Activated T-cell treated with anti-CD3 and anti-CD28 coated beads, Interleukin-2, amount 50 U/mL, for 1 hour (primary cell): ENCODE measurements around the gene DSCAM.

Experiments used
- DNase-seq: peaks from one replicate; pipeline ENCODE4 v3.0.0-alpha.2; 2020

Gene DSCAM

DNA sequence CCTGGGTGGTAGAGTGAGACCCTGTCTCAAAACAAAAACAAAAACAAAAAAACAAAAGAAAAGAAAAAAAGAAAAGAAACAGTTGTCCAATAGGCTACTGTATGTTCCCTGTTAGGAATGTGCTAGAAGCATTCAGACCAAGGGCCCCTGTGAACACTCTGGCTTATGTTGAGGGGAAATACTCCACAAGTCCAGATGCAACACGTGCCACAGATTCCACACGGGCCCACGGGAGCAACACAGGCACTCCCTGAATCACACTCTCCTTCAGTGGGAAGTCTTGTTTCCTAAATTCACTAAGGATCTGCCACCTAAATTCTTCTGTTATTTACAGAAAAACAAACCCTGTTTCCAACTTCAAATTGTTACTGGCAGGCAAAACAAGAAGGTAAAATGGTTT is 688.6 kb downstream of the DSCAM start:
- DNase-seq, result no peak

GRCh38 chr21:40155563-40155962 is 691.4 kb downstream of the DSCAM start:
- no peak for DNase-seq

DNA sequence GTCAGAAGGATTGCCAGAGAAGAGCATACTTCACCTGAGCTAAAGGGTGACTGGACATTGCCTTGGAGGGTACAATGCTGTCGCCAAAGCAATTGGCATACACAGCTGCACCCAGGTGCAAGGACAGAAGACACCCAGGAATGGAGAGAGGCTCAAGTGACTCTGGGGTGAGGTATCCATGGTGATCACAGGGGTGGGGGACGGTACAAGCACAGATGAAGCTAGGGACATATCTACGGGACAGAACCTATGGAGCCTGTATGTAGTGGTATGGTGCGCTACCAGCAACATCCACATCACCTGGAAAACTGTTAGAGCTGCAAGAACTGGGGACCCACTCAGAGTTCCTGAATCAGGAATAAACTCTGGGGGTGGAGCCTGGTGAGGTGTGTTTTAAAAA is 693.6 kb downstream of the DSCAM start:
- DNase-seq, result no peak

DNA sequence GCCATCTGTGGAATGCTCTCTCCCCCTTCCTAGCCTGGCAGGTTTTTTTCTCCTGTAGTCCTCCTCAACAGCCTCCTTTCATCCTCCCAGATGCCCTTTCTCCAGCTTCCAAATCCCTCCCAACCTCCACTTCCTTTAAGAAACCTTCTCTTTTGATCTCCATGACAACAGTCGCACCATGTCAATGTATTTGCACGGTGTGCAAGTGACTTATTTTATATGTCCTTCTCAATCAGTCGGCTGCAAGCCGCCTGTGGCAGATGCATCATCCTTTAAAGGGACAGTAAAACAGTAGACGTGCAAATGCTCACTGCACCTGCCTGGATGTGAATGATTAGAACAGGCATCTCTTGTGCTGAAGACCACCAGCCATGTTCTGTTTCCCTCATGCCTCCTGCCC is 694.5 kb downstream of the DSCAM start:
- DNase-seq, result no peak

- DNase-seq, result no peak
Observed at GRCh38 chr21:40151611-40152010, 695.3 kb downstream of the DSCAM start.

DNA sequence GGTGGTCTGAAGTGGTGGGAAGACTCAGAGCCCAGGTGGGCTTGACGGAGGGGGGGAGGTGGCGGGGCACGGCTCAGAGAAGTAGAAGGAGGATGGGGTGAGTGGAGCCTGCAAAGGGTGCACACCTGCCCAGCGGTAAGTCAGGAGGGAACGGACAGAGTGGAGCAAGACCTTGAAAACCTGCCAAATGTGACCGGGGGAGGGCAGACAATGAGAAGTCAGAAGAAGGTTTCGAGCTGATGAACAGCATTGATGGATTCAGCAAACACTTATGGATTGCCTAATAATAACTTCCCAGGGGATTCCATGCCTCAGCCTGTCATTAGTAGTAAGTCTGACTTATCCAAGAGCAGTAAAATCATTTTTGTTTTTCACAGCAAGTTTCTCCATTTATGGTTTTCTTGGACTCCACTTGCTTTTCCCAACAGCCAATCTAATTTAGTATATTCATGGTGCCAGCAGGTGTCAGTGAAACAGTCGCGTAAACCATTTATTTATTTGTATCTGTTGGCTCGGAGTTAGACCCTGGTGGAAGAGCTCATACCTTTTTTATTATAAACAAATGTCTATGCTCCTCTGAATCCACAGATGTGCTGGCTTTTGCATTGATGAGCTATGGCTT is 700.6 kb downstream of the DSCAM start:
- no peak for DNase-seq

DNA sequence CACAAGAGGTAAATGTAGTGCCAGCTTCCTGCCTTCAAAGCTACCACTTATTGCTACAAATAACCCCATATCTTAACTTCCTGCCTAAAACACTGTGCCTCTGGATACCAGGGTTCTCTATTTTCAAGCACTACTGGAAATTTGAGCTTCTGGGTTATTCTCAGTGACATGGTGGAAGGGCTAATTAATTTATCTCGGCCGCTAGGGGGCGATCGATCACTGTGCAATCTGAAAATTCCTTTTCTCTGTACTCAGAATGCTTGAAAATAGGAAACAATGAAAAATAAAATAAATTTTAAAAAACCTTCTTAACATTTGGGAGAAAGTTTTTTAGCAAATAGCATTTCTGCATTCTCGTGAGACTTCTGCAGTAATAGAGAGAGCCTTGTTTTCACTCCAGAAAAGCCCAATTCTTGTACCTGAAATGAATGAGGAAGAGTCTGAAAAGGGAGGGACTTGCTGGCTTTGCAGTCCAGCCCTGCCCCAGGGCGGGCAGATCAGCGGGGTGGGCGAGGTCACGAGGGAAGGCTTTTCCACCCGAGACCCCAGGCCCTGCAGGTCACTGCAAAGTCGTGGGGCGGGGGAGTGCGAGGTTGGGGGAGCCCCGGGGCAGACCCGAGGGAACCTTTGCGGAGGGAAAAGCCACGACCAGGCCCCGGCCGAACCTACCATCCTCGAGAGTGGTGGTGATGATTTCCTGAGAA is 703.0 kb downstream of the DSCAM start:
- DNase-seq, result no peak

GRCh38 chr21:40141621-40142020 is 705.3 kb downstream of the DSCAM start:
- no peak for DNase-seq

- DNase-seq, result no peak
Observed at GRCh38 chr21:40140675-40141074, 706.3 kb downstream of the DSCAM start.

DNA sequence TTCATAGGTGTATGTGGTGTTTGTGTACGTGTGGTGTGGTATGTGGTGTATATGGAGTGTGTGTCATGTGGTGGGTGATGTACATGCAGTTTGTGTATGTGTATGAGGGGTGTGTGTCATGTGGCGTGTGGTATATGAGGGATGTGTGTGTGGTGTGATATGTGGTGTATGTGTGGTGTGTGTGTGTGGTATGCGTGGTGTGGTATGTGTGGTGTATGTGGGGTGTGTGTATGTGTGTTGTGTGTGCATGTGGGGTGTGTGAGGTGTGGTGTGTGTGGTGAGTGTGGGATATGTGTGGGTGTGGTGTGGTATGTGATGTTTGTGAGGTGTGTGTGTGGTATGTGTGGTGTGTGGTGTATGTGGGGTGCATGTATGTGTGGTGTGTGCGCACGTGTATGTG is 707.3 kb downstream of the DSCAM start:
- DNase-seq, result no peak

GRCh38 chr21:40136571-40136970 is 710.4 kb downstream of the DSCAM start:
- no peak for DNase-seq

GRCh38 chr21:40134731-40135492 is 712.0 kb downstream of the DSCAM start:
- DNase-seq, result no peak

DNA sequence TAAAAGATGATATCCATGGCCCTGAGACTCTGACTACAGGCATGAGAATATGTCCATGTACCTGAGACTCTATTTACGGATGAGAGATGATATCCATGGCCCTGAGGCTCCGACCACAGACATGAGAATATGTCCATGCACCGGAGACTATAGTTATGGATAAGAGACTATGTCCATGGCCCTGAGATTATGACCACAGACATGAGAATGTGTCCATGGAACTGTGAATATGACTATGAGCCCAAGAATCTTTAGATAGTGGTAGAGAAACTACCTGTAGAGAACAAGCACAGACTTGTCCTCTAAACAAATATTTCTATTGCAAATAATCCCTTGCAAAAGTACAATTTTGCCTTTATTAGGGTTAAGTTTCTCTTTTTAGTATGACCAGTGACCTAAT is 716.5 kb downstream of the DSCAM start:
- no peak for DNase-seq

DNA sequence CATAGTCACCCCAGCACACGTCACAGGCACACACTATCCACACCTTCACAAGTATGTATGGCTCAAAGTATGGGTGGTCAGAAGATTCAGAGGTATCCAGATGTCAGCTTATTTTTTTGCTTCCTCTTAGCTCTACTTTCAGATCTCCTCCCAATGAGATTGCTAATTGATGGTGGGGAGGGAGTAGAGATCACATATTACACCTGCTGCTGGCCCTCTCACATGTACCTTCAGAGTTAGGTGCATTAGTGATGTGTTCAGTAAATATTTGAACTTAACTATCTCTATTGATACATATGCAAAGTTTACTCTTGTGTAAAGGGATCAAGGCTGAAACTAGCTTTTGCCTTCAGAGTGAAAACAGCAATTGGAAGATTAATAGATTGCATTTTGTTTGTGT is 717.1 kb downstream of the DSCAM start:
- no peak for DNase-seq

DNA sequence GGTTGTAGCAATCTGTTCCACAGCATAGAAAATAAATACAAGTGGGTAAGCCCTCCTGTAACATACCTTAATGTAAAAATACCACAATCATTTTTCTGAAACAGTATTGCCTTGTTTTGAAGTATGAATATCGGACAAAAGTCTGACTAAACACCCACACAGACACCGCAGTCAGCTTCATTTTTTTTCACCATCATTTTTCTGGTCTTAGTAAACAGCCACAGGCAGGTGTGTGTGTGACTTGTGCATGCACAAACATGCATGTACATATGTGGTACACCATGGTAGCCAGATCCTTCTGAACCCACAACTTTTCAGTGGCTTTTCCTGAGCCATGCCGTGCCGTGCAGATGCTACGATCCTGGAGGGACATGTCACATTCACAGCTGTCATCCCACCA is 718.1 kb downstream of the DSCAM start:
- DNase-seq, result no peak

- no peak for DNase-seq
Observed at GRCh38 chr21:40120940-40121575, 725.9 kb downstream of the DSCAM start.

GRCh38 chr21:40118527-40118926 is 728.4 kb downstream of the DSCAM start:
- no peak for DNase-seq

GRCh38 chr21:40117236-40117635 is 729.7 kb downstream of the DSCAM start:
- no peak for DNase-seq

DNA sequence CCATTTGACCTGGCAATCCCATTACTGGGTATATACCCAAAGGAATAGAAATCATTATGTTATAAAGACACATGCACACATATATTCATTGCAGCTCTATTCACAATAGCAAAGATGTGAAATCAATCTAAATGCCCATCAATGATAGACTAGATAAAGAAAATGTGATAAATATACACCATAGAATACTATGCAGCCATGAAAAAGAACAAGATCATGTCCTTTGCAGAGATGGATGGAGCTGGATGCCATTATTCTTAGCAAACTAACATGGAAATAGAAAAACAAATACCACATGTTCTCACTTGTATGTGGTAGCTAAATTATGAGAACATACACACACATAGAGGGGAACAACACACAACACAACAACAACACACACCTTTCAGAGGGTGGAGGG is 731.2 kb downstream of the DSCAM start:
- DNase-seq, result no peak

DNA sequence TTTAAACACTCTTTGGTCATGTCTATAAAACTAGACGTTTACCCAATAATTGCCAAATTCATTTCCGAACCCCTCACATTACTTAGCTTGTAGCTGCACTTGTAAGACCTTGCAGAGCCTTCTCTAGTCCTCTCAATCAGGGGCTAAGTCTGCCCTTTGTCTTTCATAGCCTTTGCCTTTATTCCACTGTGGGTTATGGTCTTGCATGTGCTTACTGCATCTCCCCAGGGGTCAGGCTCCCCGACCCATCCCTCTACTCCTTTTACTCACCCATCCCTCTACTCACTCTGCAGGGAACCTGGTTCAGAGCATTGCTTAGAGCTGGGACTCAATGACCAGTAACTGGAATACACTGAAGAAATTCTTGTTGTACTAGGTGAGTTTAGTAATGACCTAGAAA is 744.3 kb downstream of the DSCAM start:
- DNase-seq, result no peak

- DNase-seq, result no peak
Observed at GRCh38 chr21:40099809-40100208, 747.1 kb downstream of the DSCAM start.

DNA sequence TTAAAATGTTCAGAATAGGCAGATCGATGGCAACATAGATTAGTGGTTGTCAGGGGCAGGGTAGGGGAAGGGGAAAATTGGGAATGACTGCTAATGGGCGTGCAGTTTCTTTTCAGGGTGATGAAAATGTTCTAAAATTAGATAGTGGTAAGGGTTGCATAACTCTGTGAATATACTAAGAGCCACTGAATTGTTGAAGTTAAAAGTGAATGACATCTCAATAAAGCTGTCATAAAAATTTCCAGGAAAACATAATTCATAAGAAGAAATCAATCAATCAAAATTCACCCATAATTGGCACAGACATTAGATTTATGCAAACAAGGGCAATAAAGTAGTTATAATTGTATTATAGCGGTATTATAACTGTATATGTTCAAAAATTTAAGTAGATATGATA is 751.5 kb downstream of the DSCAM start:
- no peak for DNase-seq

- no peak for DNase-seq
Observed at GRCh38 chr21:40080385-40080784, 766.6 kb downstream of the DSCAM start.

- DNase-seq, result no peak
Observed at GRCh38 chr21:40074710-40075109, 772.2 kb downstream of the DSCAM start.
